ENCODE data around the gene SRRM3.

Gene SRRM3

DNA sequence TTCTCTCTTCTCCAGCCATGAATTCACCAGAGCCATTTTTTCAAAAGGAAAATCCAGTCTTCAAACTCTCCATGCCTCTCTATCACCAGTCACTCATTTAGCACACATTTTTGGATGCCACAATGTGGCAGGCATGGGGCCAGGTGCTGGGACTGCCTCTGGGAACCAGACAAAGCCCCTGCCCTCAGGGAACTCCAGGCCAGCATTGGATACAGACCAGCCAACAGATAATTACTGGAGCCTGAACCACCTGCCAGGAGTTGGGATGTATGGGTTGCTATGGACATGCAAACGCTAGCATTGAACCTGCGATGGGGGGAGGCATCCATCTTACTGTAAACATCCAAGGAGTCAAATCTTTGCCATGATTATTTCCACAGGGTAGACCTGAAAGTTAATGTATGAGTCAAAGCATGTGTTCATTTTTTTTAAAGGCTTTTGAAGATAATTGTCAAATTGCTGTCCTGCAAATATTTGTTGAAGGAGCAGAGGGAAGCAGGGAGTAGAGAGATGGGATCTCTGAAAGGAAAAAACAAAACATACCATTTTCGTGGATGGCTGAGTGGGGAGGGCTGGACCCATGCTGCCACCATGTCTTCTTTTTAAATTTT, 43.2 kb downstream of the SRRM3 start:
- H3K9me3 ChIP-seq, result no peaks in the 10 kb centered on the region
- H4K20me1 ChIP-seq, result no peaks in the 10 kb centered on the region
- no peak overlapping the region for H3K9ac ChIP-seq
- H3K36me3 ChIP-seq, result no peaks in the 10 kb centered on the region
- no peak overlapping the region for H3K4me2 ChIP-seq
- H3K27me3 ChIP-seq, result no peaks in the 10 kb centered on the region
- no peak for TF ChIP-seq Cebpa-rat (IDR thresholded peaks at IDR 0.05)
- no peaks in the 10 kb centered on the region for H3K4me1 ChIP-seq
- no peak overlapping the region for H3K27ac ChIP-seq
- H3K4me3 ChIP-seq, result no peak overlapping the region

DNA sequence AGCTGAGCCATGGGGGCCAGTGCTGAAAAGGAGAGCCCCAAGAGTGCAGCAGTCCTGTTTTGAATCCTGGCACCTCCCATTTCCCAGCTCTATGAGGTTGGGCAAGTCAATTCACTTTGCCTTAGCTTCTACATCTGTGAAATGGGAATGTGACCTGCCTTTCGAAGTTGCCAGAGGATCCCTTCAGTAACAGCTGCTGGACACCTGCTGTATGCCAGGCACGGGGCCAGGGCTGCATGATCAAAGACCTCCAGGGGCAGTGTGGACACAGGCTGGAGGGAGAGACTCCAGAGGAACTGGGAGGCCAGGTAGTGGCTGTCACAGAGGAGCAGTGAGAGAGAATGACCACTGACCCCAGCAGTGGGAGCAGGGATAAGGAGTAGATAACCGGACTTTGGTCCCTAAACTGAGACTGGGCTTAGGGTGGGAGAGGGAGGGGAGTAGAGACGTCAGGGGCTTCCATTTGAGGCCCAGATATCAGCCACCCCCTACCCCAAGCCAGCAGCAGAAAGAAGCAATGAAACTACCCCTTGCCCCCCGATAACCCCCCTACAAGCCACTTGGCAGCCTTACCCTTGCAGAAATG, 45.2 kb downstream of the SRRM3 start:
- Histone ChIP-seq H3K4me3 (no peak overlapping the region), H3K9ac (no peak overlapping the region)

DNA sequence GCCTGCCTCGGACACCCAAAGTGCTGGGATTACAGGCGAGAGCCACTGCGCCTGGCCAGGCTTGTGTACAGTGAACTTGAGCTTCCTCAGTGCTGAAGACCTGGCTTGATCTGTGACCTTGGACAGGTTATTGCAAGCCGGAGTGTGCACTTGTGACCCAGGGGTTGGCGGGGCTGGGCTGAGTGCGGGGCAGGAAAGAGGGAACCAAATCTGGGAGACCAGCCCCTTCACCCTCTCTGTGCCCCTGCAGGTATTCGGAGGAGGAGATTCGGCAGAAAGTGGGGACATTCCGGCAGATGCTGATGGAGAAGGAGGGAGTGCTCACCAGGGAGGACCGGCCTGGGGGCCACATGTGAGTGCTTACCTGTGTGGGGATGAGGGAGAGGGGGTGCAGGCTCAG, 46.2 kb downstream of the SRRM3 start:
- Histone ChIP-seq H3K27ac (no peak overlapping the region), H3K9ac (no peak overlapping the region), H3K9me3 (no peaks in the 10 kb centered on the region), H3K4me1 (no peaks in the 10 kb centered on the region), H3K27me3 (no peaks in the 10 kb centered on the region), H4K20me1 (no peaks in the 10 kb centered on the region), H3K4me2 (no peak overlapping the region), H3K36me3 (no peaks in the 10 kb centered on the region), H3K4me3 (no peak overlapping the region)
- no peak for TF ChIP-seq Cebpa-rat (IDR thresholded peaks at IDR 0.05)

More for the DNA sequence above, 45.2 kb downstream of the SRRM3 start:
- H3K4me2 ChIP-seq, result no peak overlapping the region
- no peaks in the 10 kb centered on the region for H3K9me3 ChIP-seq
- H4K20me1 ChIP-seq, result no peaks in the 10 kb centered on the region
- no peak overlapping the region for H3K27ac ChIP-seq
- no peaks in the 10 kb centered on the region for H3K27me3 ChIP-seq
- no peaks in the 10 kb centered on the region for H3K36me3 ChIP-seq
- no peaks in the 10 kb centered on the region for H3K4me1 ChIP-seq
- TF ChIP-seq Cebpa-rat (IDR thresholded peaks at IDR 0.05), result no peak

DNA sequence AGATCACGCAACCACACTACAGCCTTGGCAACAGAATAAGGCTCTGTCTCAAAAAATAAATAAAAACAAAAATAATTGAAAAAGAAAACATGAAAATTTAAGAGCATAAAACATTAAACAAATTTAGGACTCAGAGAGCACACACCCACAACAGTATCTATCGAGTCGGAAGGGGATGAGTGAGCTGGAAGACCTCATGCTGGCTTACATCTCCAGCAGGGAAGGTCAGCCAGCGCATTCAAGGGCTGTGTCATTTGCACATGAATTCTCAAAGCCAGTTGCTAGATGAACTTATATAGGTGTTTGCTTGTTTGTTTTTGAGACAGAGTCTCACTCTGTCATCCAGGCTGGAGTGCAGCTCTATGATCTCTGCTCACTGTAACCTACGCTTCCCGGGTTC, 50.3 kb downstream of the SRRM3 start:
- H3K4me2 ChIP-seq, result no peak overlapping the region
- no peaks in the 10 kb centered on the region for H3K9me3 ChIP-seq
- TF ChIP-seq Cebpa-rat (IDR thresholded peaks at IDR 0.05), result no peak
- H3K9ac ChIP-seq, result no peak overlapping the region
- H3K4me3 ChIP-seq, result no peak overlapping the region
- no peaks in the 10 kb centered on the region for H4K20me1 ChIP-seq
- H3K27ac ChIP-seq, result no peak overlapping the region
- no peaks in the 10 kb centered on the region for H3K36me3 ChIP-seq
- H3K27me3 ChIP-seq, result no peaks in the 10 kb centered on the region
- H3K4me1 ChIP-seq, result peaks cover 9% of the 10 kb centered on the region

DNA sequence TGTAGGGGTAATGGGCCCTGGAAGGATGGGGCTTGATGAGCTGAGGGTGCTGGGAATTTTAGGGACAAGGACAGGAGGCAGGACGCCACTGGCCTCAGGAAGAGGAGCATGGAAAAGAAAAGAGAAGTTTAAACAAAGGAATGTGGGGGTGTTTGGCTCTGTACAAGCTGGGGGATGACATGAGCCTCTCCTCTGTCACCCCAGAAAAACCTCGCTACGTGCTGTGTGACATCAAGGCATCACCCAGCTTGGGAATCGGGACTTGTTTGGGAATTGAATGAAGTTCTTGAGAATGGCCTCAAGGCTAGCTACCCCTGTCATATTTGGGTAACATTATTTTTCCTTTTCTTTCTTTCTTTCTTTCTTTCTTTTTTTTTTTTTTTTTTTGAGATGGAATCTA, 53.1 kb downstream of the SRRM3 start:
- Histone ChIP-seq H3K9me3 (no peaks in the 10 kb centered on the region), H3K36me3 (no peaks in the 10 kb centered on the region), H3K4me1 (peaks cover 14% of the 10 kb centered on the region), H3K27ac (no peak overlapping the region), H3K4me3 (no peak overlapping the region), H3K4me2 (no peak overlapping the region), H3K27me3 (peaks cover 11% of the 10 kb centered on the region), H4K20me1 (no peaks in the 10 kb centered on the region), H3K9ac (no peak overlapping the region)
- TF ChIP-seq Cebpa-rat (IDR thresholded peaks at IDR 0.05), result no peak

DNA sequence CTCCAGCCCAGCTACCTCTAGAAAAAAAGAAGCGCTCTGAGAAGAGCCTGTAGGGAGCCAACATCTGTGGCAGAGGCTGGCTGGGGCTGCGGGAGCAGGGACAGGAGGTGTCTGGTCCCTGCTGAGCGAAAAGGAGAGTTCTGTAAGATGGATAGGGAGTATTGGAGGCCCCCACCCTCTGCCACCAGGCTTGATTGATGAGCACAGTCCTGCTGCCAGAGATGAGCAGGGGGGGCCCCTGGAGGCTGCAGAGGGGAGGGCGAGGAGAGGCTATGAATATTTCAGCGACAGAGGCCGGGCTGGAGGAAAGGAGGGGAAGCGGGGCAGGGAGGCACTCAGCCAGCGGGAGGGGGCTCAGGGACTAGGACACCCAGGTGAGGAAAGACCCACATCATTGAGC, 56.3 kb downstream of the SRRM3 start:
- peaks cover 35% of the 10 kb centered on the region for H3K4me1 ChIP-seq
- H3K9ac ChIP-seq, result no peak overlapping the region
- H4K20me1 ChIP-seq, result no peaks in the 10 kb centered on the region
- no peak overlapping the region for H3K4me3 ChIP-seq
- no peak overlapping the region for H3K27ac ChIP-seq
- no peaks in the 10 kb centered on the region for H3K9me3 ChIP-seq
- no peak overlapping the region for H3K4me2 ChIP-seq
- no peaks in the 10 kb centered on the region for H3K36me3 ChIP-seq
- H3K27me3 ChIP-seq, result peaks cover 12% of the 10 kb centered on the region
- TF ChIP-seq Cebpa-rat (IDR thresholded peaks at IDR 0.05), result no peak

DNA sequence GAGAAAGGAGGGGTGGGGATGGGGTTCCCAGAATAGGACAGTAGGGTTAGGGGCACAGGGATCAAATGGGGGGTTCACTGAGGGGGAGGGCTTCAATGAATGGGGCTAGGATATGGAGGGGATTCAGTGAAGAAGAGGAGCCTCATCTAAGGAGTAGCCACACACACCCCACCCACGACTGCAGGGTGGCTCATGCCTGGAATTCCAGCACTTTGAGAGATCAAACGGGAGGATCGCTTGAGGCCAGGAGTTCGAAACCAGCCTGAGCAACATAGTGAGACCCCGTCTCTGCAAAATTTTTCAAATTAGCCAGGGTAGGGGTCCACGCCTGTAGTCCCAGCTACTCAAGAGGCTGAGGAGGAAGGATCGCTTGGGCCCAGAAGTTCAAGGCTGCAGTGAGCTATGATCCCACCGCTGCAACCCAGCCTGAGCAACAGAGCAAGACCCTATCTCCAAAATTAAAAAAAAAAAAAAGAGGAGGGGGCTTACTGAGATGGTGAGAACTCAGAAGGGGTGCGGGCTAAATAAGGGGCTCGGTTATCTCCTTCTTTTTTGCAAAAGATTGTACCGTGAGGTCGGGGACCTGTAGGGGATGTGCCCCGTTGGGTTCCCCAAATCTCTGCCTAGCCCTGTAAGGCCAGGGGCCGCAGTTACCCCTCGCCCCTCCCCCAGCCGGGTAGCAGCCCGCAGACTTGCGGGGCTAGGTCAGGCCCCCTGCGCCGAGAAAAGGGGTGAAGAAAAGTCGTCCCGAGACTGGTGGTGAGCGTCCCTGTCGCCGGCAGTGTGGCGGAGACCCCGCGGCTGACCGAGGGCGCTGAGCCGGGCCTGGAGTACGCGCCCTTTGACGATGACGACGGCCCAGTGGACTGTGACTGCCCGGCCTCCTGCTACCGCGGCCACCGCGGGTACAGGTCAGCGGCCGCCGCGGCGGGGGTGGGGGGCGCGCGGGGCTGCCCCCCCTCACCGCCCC, 57.7 kb downstream of the SRRM3 start:
- H4K20me1 ChIP-seq, result no peaks in the 10 kb centered on the region
- H3K4me1 ChIP-seq, result peaks cover 41% of the 10 kb centered on the region
- H3K27me3 ChIP-seq, result peaks cover 12% of the 10 kb centered on the region
- no peaks in the 10 kb centered on the region for H3K36me3 ChIP-seq
- H3K9ac ChIP-seq, result peak overlapping the region; percentile 38; the same call in 1 of the 2 replicates
- H3K4me3 ChIP-seq, result peak overlapping the region; percentile 63
- no peak overlapping the region for H3K27ac ChIP-seq
- H3K4me2 ChIP-seq, result peak overlapping the region; percentile 91
- no peak for TF ChIP-seq Cebpa-rat (IDR thresholded peaks at IDR 0.05)
- H3K9me3 ChIP-seq, result no peaks in the 10 kb centered on the region

DNA sequence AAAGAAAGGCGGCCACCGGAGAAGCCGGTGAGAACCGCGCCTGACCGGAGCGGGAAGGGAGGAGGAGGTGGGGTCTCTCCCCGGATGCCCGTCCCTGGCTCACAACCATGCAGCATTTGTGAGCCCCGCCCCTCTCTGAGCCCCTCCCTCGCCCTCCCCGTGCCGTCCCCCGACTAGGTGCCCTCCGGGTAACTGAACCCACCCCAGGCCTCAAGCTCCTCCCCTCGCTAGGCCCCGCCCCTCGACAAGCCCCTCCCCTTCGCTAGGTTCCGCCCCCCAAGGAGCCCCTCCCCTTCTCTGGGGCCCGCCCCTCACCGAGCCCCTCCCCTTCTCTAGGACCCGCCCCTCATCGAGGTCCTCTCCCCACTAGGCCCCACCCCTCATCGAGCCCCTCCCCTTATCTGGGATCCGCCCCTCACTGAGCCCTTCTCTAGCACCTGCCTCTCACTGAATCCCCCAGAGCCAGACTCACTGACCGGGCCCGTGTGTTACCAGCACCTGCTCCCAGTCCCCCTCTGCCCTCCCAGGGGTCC, 58.5 kb downstream of the SRRM3 start:
- Histone ChIP-seq H3K36me3 (no peaks in the 10 kb centered on the region), H3K27ac (no peak overlapping the region), H3K4me1 (peaks cover 41% of the 10 kb centered on the region), H3K4me3 (peak overlapping the region; percentile 63), H4K20me1 (no peaks in the 10 kb centered on the region), H3K9ac (no peak overlapping the region), H3K4me2 (peak overlapping the region; percentile 91), H3K27me3 (peaks cover 12% of the 10 kb centered on the region), H3K9me3 (no peaks in the 10 kb centered on the region)
- TF ChIP-seq Cebpa-rat (IDR thresholded peaks at IDR 0.05), result no peak

DNA sequence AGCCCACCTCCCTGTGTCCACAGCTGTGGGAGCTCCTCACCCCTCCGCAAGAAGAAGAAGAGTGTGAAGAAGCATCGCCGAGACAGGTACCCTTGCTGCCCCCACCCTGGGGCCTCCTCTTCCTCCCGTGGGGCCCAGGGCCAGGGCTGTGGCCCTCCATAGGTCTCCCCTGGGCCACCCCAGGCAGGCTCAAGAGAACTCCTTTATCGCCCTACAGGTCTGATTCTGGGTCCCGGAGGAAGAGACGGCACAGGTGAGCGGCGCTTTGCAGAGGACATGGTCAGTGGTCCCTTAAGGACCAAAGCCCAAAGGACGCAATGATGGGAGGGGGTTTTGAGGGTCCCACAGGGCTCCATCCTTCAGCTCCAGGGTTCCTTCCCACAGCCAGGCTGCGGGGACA, 59.6 kb downstream of the SRRM3 start:
- peaks cover 34% of the 10 kb centered on the region for H3K4me1 ChIP-seq
- no peak overlapping the region for H3K4me3 ChIP-seq
- no peaks in the 10 kb centered on the region for H3K9me3 ChIP-seq
- no peaks in the 10 kb centered on the region for H4K20me1 ChIP-seq
- H3K36me3 ChIP-seq, result no peaks in the 10 kb centered on the region
- H3K27me3 ChIP-seq, result peaks cover 12% of the 10 kb centered on the region
- TF ChIP-seq Cebpa-rat (IDR thresholded peaks at IDR 0.05), result no peak
- H3K4me2 ChIP-seq, result peak overlapping the region; percentile 57
- no peak overlapping the region for H3K9ac ChIP-seq
- no peak overlapping the region for H3K27ac ChIP-seq

DNA sequence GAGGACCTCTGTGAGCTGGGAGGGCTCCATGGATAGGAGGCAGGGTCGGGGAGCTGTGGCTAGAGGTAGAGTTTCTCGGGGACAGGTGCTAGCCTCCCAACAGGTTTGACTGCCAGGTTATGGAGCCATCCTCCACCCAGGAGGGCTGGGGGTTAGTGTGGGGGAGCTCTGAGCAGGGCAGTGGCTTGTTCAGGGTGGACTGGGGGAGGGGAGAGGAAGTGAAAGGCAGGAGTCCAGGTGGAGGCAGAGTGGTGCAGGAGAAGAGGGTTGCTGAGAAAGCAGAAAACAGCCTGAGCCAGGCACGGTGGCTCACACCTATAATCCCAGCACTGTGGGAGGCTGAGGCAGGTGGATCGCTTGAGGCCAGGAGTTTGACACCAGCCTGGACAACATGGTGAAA, 60.2 kb downstream of the SRRM3 start:
- no peaks in the 10 kb centered on the region for H4K20me1 ChIP-seq
- H3K4me1 ChIP-seq, result peaks cover 37% of the 10 kb centered on the region
- no peaks in the 10 kb centered on the region for H3K9me3 ChIP-seq
- H3K9ac ChIP-seq, result no peak overlapping the region
- peak overlapping the region; percentile 57; the same call in 1 of the 2 replicates for H3K4me2 ChIP-seq
- no peak for TF ChIP-seq Cebpa-rat (IDR thresholded peaks at IDR 0.05)
- H3K27ac ChIP-seq, result no peak overlapping the region
- no peaks in the 10 kb centered on the region for H3K36me3 ChIP-seq
- peaks cover 16% of the 10 kb centered on the region for H3K27me3 ChIP-seq
- no peak overlapping the region for H3K4me3 ChIP-seq

Measured in BLaER1 (cell line).